ENCODE measurements around the gene GPR155.

GPR155 gene

GRCh38 chr2:174442546-174443510 lies 44.0 kb downstream of the GPR155 start:
- TF ChIP-seq CTCF (IDR thresholded peaks at IDR 0.05; ENCODE audit: insufficient read depth, low read length, poor library complexity, severe bottlenecking) = no peak
- Histone ChIP-seq H3K4me3 (replicated peaks; ENCODE audit: low read depth, low read length) (no peak overlapping the region), H3K27me3 (replicated peaks; ENCODE audit: control insufficient read depth, insufficient read depth, low read length) (no peaks in the 10 kb centered on the region), H3K36me3 (ENCODE audit: control insufficient read depth, insufficient read depth, low read length) (no peaks in the 10 kb centered on the region)
- no peak for DNase-seq (ENCODE audit: extremely low read depth, insufficient read length)

GRCh38 chr2:174439950-174440349 lies 46.9 kb downstream of the GPR155 start:
- TF ChIP-seq CTCF (IDR thresholded peaks at IDR 0.05; ENCODE audit: insufficient read depth, low read length, poor library complexity, severe bottlenecking) = no peak
- Histone ChIP-seq H3K4me3 (replicated peaks; ENCODE audit: low read depth, low read length) (no peak overlapping the region), H3K36me3 (ENCODE audit: control insufficient read depth, insufficient read depth, low read length) (no peaks in the 10 kb centered on the region), H3K27me3 (replicated peaks; ENCODE audit: control insufficient read depth, insufficient read depth, low read length) (no peaks in the 10 kb centered on the region)
- no peak for DNase-seq (ENCODE audit: extremely low read depth, insufficient read length)

GRCh38 chr2:174439323-174439722 lies 47.5 kb downstream of the GPR155 start:
- Histone ChIP-seq H3K36me3 (ENCODE audit: control insufficient read depth, insufficient read depth, low read length) (no peaks in the 10 kb centered on the region), H3K27me3 (replicated peaks; ENCODE audit: control insufficient read depth, insufficient read depth, low read length) (no peaks in the 10 kb centered on the region), H3K4me3 (replicated peaks; ENCODE audit: low read depth, low read length) (no peak overlapping the region)
- no peak for DNase-seq (ENCODE audit: extremely low read depth, insufficient read length)
- no peak for TF ChIP-seq CTCF (IDR thresholded peaks at IDR 0.05; ENCODE audit: insufficient read depth, low read length, poor library complexity, severe bottlenecking)

GRCh38 chr2:174438146-174438886 lies 48.5 kb downstream of the GPR155 start:
- no peak for TF ChIP-seq CTCF (IDR thresholded peaks at IDR 0.05; ENCODE audit: insufficient read depth, low read length, poor library complexity, severe bottlenecking)
- DNase-seq (ENCODE audit: extremely low read depth, insufficient read length) = no peak
- Histone ChIP-seq H3K36me3 (ENCODE audit: control insufficient read depth, insufficient read depth, low read length) (no peaks in the 10 kb centered on the region), H3K27me3 (replicated peaks; ENCODE audit: control insufficient read depth, insufficient read depth, low read length) (no peaks in the 10 kb centered on the region), H3K4me3 (replicated peaks; ENCODE audit: low read depth, low read length) (no peak overlapping the region)

GRCh38 chr2:174436351-174436750 lies 50.5 kb downstream of the GPR155 start:
- no peaks in the 10 kb centered on the region for H3K36me3 ChIP-seq (ENCODE audit: control insufficient read depth, insufficient read depth, low read length)
- no peak overlapping the region for H3K4me3 ChIP-seq (replicated peaks; ENCODE audit: low read depth, low read length)
- no peak for TF ChIP-seq CTCF (IDR thresholded peaks at IDR 0.05; ENCODE audit: insufficient read depth, low read length, poor library complexity, severe bottlenecking)
- H3K27me3 ChIP-seq (replicated peaks; ENCODE audit: control insufficient read depth, insufficient read depth, low read length) = no peaks in the 10 kb centered on the region
- no peak for DNase-seq (ENCODE audit: extremely low read depth, insufficient read length)
